ENCODE data around the gene DNAJC4.
A peak's percentile ranks its signal among the peaks of the same experiment; 100 is the strongest.

The DNAJC4 gene

GRCh38 chr11:64208796-64209562 is 21.4 kb upstream of the DNAJC4 start:
- no peak for DNase-seq

GRCh38 chr11:64209563-64209843 is 20.8 kb upstream of the DNAJC4 start:
- DNase-seq, result no peak

GRCh38 chr11:64210301-64211020 is 19.9 kb upstream of the DNAJC4 start:
- DNase-seq, result no peak

GRCh38 chr11:64211181-64211872 is 19.0 kb upstream of the DNAJC4 start:
- no peak for DNase-seq

GRCh38 chr11:64216879-64217278 is 13.5 kb upstream of the DNAJC4 start:
- DNase-seq, result no peak

- no peak for DNase-seq
These were observed 11.6 kb upstream of the DNAJC4 start for GRCh38 chr11:64218628-64219353.

- no peak for DNase-seq
These were observed 11.0 kb upstream of the DNAJC4 start for GRCh38 chr11:64219354-64219684.

GRCh38 chr11:64219755-64220154 is 10.6 kb upstream of the DNAJC4 start:
- no peak for DNase-seq

GRCh38 chr11:64220271-64220670 is 10.1 kb upstream of the DNAJC4 start:
- DNase-seq, result no peak

GRCh38 chr11:64220798-64221197 is 9.6 kb upstream of the DNAJC4 start:
- DNase-seq, result no peak

- DNase-seq, result no peak
These were observed 7.7 kb upstream of the DNAJC4 start for GRCh38 chr11:64222651-64223000.

- no peak for DNase-seq
These were observed 7.2 kb upstream of the DNAJC4 start for GRCh38 chr11:64223001-64223651.

GRCh38 chr11:64224151-64224890 is 6.0 kb upstream of the DNAJC4 start:
- DNase-seq, result peak; percentile 31

- DNase-seq, result peak; percentile 24
These were observed 5.3 kb upstream of the DNAJC4 start for GRCh38 chr11:64224891-64225607.

- peak; percentile 98 for DNase-seq
These were observed 4.5 kb upstream of the DNAJC4 start, which contains the start of the genes NUDT22 and TRPT1 for GRCh38 chr11:64225608-64226506. TSS of gene NUDT22 (plus strand) at chr11:64226274. CDS start at chr11:64226653, 379 bp downstream. TSS of gene TRPT1 (minus strand) at chr11:64226186. CDS start at chr11:64225860, 326 bp downstream.

- DNase-seq, result peak; percentile 52
These were observed 3.8 kb upstream of the DNAJC4 start for GRCh38 chr11:64226507-64227051.

- no peak for DNase-seq
These were observed 2.9 kb upstream of the DNAJC4 start for GRCh38 chr11:64227405-64227956.

- no peak for DNase-seq
These were observed 1.1 kb upstream of the DNAJC4 start for GRCh38 chr11:64229090-64229743.

- DNase-seq, result no peak
These were observed 591 bp upstream of the DNAJC4 start for GRCh38 chr11:64229744-64230170.
